Lung (tissue), 16 donors: ENCODE data around the gene UBE2E3. TPM values are rescaled to one million over a fixed set of nuclear protein-coding genes. Genes with fewer than 3 reads are reported as not detected.
A peak's percentile ranks its signal among the peaks of the same experiment; 100 is the strongest.

Experiments
- ATAC-seq: fragments of 200-7000 bp; cut with Tn5 transposase; one replicate; pipeline ENCODE4 v1.9.1; 2020; ENCODE audit warnings: moderate number of reproducible peaks; ENCODE audit not compliant: insufficient read depth, low FRiP score
- DNase-seq, 3 donors: peaks; one replicate each; pipeline ENCODE4 v3.0.0-alpha.2; 2013 to 2017
- H3K27ac ChIP-seq, 2 donors: one replicate each; pipeline ENCODE4 v1.5.1; 2013; ENCODE audit warnings: mild to moderate bottlenecking in 2 of 2, moderate library complexity in 2 of 2, control low read depth in 1 of 2, inconsistent platforms in 1 of 2, low read depth in 1 of 2, low read length in 1 of 2
- H3K27me3 ChIP-seq, 3 donors: one replicate each; pipeline ENCODE4 v1.5.1; 2013; ENCODE audit warnings: low read length in 2 of 3; ENCODE audit not compliant: control insufficient read depth in 3 of 3, insufficient read depth in 3 of 3
- H3K36me3 ChIP-seq, 4 donors: one replicate each; pipeline ENCODE4 v1.5.1; 2013; ENCODE audit warnings: low read length in 4 of 4, mild to moderate bottlenecking in 1 of 4, moderate library complexity in 1 of 4; ENCODE audit not compliant: control insufficient read depth in 4 of 4, insufficient read depth in 4 of 4
- H3K4me1 ChIP-seq, 5 donors: one replicate each; pipeline ENCODE4 v1.5.1; 2013; ENCODE audit warnings: low read length in 5 of 5, mild to moderate bottlenecking in 2 of 5, moderate library complexity in 1 of 5; ENCODE audit not compliant: control insufficient read depth in 5 of 5, insufficient read depth in 5 of 5
- H3K4me3 ChIP-seq: one replicate; pipeline ENCODE4 v1.5.1; 2013; ENCODE audit warnings: mild to moderate bottlenecking, control low read depth, moderate library complexity
- H3K9ac ChIP-seq, 2 donors: one replicate each; pipeline ENCODE4 v1.5.1; 2013; ENCODE audit warnings: low read length in 2 of 2, control low read depth in 1 of 2; ENCODE audit not compliant: insufficient read depth in 1 of 2
- H3K9me3 ChIP-seq, 4 donors: one replicate each; pipeline ENCODE4 v1.5.1; 2013; ENCODE audit warnings: low read length in 3 of 4, mild to moderate bottlenecking in 1 of 4, moderate library complexity in 1 of 4; ENCODE audit not compliant: control insufficient read depth in 4 of 4, insufficient read depth in 3 of 4
- WGBS, 2 donors: extraction: QIAGEN DNeasy Blood & Tissue Kit; methylation state at CpG; one replicate each; pipeline ENCODE4 v1.1.7; 2013; 5-methylcytosine and 5-hydroxymethylcytosine counted together
- long read RNA-seq, 5 donors: transcript quantifications; one replicate each; lab custom pipeline, GENCODE V29; 2026
- polyA plus RNA-seq, 2 donors: library from polyadenylated mRNA; stranded (reverse); fragments of 200-250 nt; gene quantifications; one replicate each; pipeline ENCODE4 v1.2.1, GENCODE V29; 2013
- total RNA-seq, 2 donors: library from RNA; depleted of rRNA in 1 of 2; stranded (reverse); fragments of >200 nt in 1 of 2; gene quantifications; one replicate each; pipeline ENCODE4 v1.2.1, GENCODE V29; 2014 to 2021
- TF ChIP-seq, protein P1 (sequence below): IDR thresholded peaks from 2 replicates; pipeline ENCODE4 v1.5.1; 2012; ENCODE audit warnings: mild to moderate bottlenecking; ENCODE audit errors: control extremely low read depth, extremely low read depth
- donor health status: control.
- donor health status: control.
- donor health status: Bipolar disorder and iron deficiency.
- donor health status: healthy.
- donor health status: DM: yes; HTN: yes; CAD: no.

Gene UBE2E3
- total RNA-seq, result 100 to 1,000 TPM in 1 of 2 donors, 10 to 100 TPM in 1; 44.1 to 103 TPM
- polyA plus RNA-seq, result 10 to 100 TPM; 36.4 to 41.7 TPM
- long read RNA-seq, donor 1, transcript UBE2E3-202 (6 exons, 1,570 nt), result major isoform, 51 of 121 reads
- long read RNA-seq, donor 1, partial matches to known transcripts, result 62 of 121 reads
- long read RNA-seq, donor 1, other reads (novel, unspliced or antisense), result 7 of 121 reads
- long read RNA-seq, donor 2, transcript UBE2E3-202 (6 exons, 1,570 nt), result major isoform, 22 of 36 reads
- long read RNA-seq, donor 2, partial matches to known transcripts, result 6 of 36 reads
- long read RNA-seq, donor 2, other reads (novel, unspliced or antisense), result 6 of 36 reads
- long read RNA-seq, donor 3, transcript UBE2E3-202 (6 exons, 1,570 nt), result major isoform, 21 of 38 reads
- long read RNA-seq, donor 3, partial matches to known transcripts, result 16 of 38 reads
- long read RNA-seq, donor 3, other reads (novel, unspliced or antisense), result 0 of 38 reads
- long read RNA-seq, donor 4, transcript UBE2E3-202 (6 exons, 1,570 nt), result major isoform, 21 of 57 reads
- long read RNA-seq, donor 4, partial matches to known transcripts, result 22 of 57 reads
- long read RNA-seq, donor 4, other reads (novel, unspliced or antisense), result 9 of 57 reads
- long read RNA-seq, donor 5, transcript UBE2E3-202 (6 exons, 1,570 nt), result major isoform, 53 of 113 reads
- long read RNA-seq, donor 5, partial matches to known transcripts, result 47 of 113 reads
- long read RNA-seq, donor 5, other reads (novel, unspliced or antisense), result 8 of 113 reads

- no peaks in the 10 kb centered on the region for H3K9me3 ChIP-seq
- WGBS, 2 donors, result 0% methylated on average over 67 to 106 of the region's 106 CpGs
- H3K4me1 ChIP-seq, result peaks cover 0 to 40% (median 5%) of the 10 kb centered on the region in 5 donors
- DNase-seq (peak; percentile 88 to 92 (median 91)), ATAC-seq (peak; percentile 84)
- H3K27ac ChIP-seq, result peak within 1 kb of the TSS; percentile 94
- TF ChIP-seq, protein P1, sequence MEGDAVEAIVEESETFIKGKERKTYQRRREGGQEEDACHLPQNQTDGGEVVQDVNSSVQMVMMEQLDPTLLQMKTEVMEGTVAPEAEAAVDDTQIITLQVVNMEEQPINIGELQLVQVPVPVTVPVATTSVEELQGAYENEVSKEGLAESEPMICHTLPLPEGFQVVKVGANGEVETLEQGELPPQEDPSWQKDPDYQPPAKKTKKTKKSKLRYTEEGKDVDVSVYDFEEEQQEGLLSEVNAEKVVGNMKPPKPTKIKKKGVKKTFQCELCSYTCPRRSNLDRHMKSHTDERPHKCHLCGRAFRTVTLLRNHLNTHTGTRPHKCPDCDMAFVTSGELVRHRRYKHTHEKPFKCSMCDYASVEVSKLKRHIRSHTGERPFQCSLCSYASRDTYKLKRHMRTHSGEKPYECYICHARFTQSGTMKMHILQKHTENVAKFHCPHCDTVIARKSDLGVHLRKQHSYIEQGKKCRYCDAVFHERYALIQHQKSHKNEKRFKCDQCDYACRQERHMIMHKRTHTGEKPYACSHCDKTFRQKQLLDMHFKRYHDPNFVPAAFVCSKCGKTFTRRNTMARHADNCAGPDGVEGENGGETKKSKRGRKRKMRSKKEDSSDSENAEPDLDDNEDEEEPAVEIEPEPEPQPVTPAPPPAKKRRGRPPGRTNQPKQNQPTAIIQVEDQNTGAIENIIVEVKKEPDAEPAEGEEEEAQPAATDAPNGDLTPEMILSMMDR, result peak; percentile 30
- peak within 1 kb of the TSS; percentile 62 for H3K4me3 ChIP-seq
- peaks cover 0 to 7% (median 2%) of the 10 kb centered on the region in 4 donors for H3K36me3 ChIP-seq
- H3K9ac ChIP-seq, result peak within 1 kb of the TSS; percentile 29 to 88
- peaks cover 0 to 2% (median 0%) of the 10 kb centered on the region in 3 donors for H3K27me3 ChIP-seq
These were observed at the start of gene UBE2E3 for GRCh38 chr2:180980106-180980942. Gene UBE2E3 (plus strand): TSS chr2:180980605. CDS start chr2:180982043, 1,438 bp downstream.

GRCh38 chr2:180931841-180932240 is 48.6 kb upstream of the UBE2E3 start:
- H3K27ac ChIP-seq, result no peak overlapping the region
- H3K9me3 ChIP-seq, result no peaks in the 10 kb centered on the region
- H3K36me3 ChIP-seq, result no peaks in the 10 kb centered on the region
- peaks cover 0 to 2% (median 0%) of the 10 kb centered on the region in 3 donors for H3K27me3 ChIP-seq
- DNase-seq (no peak), ATAC-seq (no peak)
- H3K4me3 ChIP-seq, result no peak overlapping the region
- TF ChIP-seq, protein P1, result no peak
- H3K9ac ChIP-seq, result no peak overlapping the region
- H3K4me1 ChIP-seq, result peaks cover 0 to 2% (median 0%) of the 10 kb centered on the region in 5 donors

GRCh38 chr2:180933332-180933731 is 47.1 kb upstream of the UBE2E3 start:
- no peaks in the 10 kb centered on the region for H3K9me3 ChIP-seq
- DNase-seq (no peak), ATAC-seq (no peak)
- 88 to 99% methylated on average over 1 of the region's 1 CpG for WGBS, 2 donors
- H3K27ac ChIP-seq, result no peak overlapping the region
- peaks cover 0 to 10% (median 0%) of the 10 kb centered on the region in 5 donors for H3K4me1 ChIP-seq
- H3K4me3 ChIP-seq, result no peak overlapping the region
- H3K9ac ChIP-seq, result no peak overlapping the region
- no peaks in the 10 kb centered on the region for H3K36me3 ChIP-seq
- TF ChIP-seq, protein P1, result no peak
- H3K27me3 ChIP-seq, result no peaks in the 10 kb centered on the region
